ENCODE measurements around the gene NUP98.

NUP98 gene

GRCh38 chr11:3709977-3710376 is 87.4 kb downstream of the NUP98 start:
- DNase-seq: no peak
- H3K27ac ChIP-seq: no peak overlapping the region
- H3K36me3 ChIP-seq: peaks cover 45 to 70% (median 69%) of the 10 kb centered on the region in 3 donors
- H3K9me3 ChIP-seq: no peaks in the 10 kb centered on the region
- intact Hi-C loops (cut with DNase I; ENCODE audit: low total_unique reads): loop anchor here (10.0 kb wide), 1 partner anchor 45 kb away; no protein-coding TSS in a partner anchor
- H3K4me3 ChIP-seq: no peak overlapping the region
- H3K4me1 ChIP-seq: no peaks in the 10 kb centered on the region
- no peaks in the 10 kb centered on the region for H3K27me3 ChIP-seq
- no peak for TF ChIP-seq CTCF (IDR thresholded peaks at IDR 0.05)

GRCh38 chr11:3707176-3707575 is 90.2 kb downstream of the NUP98 start:
- Histone ChIP-seq H3K27me3 (no peaks in the 10 kb centered on the region), H3K27ac (no peak overlapping the region), H3K36me3 (peaks cover 46 to 70% (median 68%) of the 10 kb centered on the region in 3 donors), H3K4me1 (no peaks in the 10 kb centered on the region), H3K9me3 (no peaks in the 10 kb centered on the region), H3K4me3 (no peak overlapping the region)
- TF ChIP-seq CTCF (IDR thresholded peaks at IDR 0.05): no peak
- no peak for DNase-seq
- intact Hi-C loops (cut with DNase I; ENCODE audit: low total_unique reads): loop anchor here (10.0 kb wide), 1 partner anchor 48 kb away; no protein-coding TSS in a partner anchor

- intact Hi-C loops (cut with DNase I; ENCODE audit: low total_unique reads): loop anchor here (10.0 kb wide), 1 partner anchor 51 kb away; no protein-coding TSS in a partner anchor
- H3K27me3 ChIP-seq: no peaks in the 10 kb centered on the region
- H3K36me3 ChIP-seq: peaks cover 60 to 93% (median 78%) of the 10 kb centered on the region in 3 donors
- H3K4me1 ChIP-seq: no peaks in the 10 kb centered on the region
- no peak for DNase-seq
- no peaks in the 10 kb centered on the region for H3K9me3 ChIP-seq
- H3K4me3 ChIP-seq: no peak overlapping the region
- no peak overlapping the region for H3K27ac ChIP-seq
- TF ChIP-seq CTCF (IDR thresholded peaks at IDR 0.05): no peak
Observed at GRCh38 chr11:3703383-3703782, 94.0 kb downstream of the NUP98 start.

- H3K4me3 ChIP-seq: no peak overlapping the region
- no peaks in the 10 kb centered on the region for H3K4me1 ChIP-seq
- no peak overlapping the region for H3K27ac ChIP-seq
- TF ChIP-seq CTCF (IDR thresholded peaks at IDR 0.05): no peak
- intact Hi-C loops (cut with DNase I; ENCODE audit: low total_unique reads): loop anchor here (10.0 kb wide), 1 partner anchor 54 kb away; no protein-coding TSS in a partner anchor
- H3K27me3 ChIP-seq: no peaks in the 10 kb centered on the region
- H3K36me3 ChIP-seq: peaks cover 80 to 99% (median 88%) of the 10 kb centered on the region in 3 donors
- no peak for DNase-seq
- H3K9me3 ChIP-seq: no peaks in the 10 kb centered on the region
Observed at GRCh38 chr11:3700910-3701309, 96.4 kb downstream of the NUP98 start.

- no peak for TF ChIP-seq CTCF (IDR thresholded peaks at IDR 0.05)
- Histone ChIP-seq H3K27ac (no peak overlapping the region), H3K9me3 (no peaks in the 10 kb centered on the region), H3K4me1 (no peaks in the 10 kb centered on the region), H3K36me3 (peaks cover 82 to 99% (median 87%) of the 10 kb centered on the region in 3 donors), H3K4me3 (no peak overlapping the region), H3K27me3 (no peaks in the 10 kb centered on the region)
- intact Hi-C loops (cut with DNase I; ENCODE audit: low total_unique reads): loop anchor here (10.0 kb wide), 1 partner anchor 54 kb away; no protein-coding TSS in a partner anchor
- DNase-seq: no peak
Observed at GRCh38 chr11:3700410-3700809, 96.9 kb downstream of the NUP98 start.

- intact Hi-C loops (cut with DNase I; ENCODE audit: low total_unique reads): no loop called here
- Histone ChIP-seq H3K27ac (no peak overlapping the region), H3K27me3 (no peaks in the 10 kb centered on the region), H3K36me3 (peaks cover 73 to 98% (median 78%) of the 10 kb centered on the region in 3 donors), H3K9me3 (no peaks in the 10 kb centered on the region), H3K4me1 (no peaks in the 10 kb centered on the region), H3K4me3 (no peak overlapping the region)
- TF ChIP-seq CTCF (IDR thresholded peaks at IDR 0.05): no peak
- DNase-seq: no peak
Observed at GRCh38 chr11:3686751-3687150, 110.6 kb downstream of the NUP98 start.
